Lower leg skin (tissue), 4 donors: ENCODE results near the gene HAUS3. TPM values are rescaled to one million over a fixed set of nuclear protein-coding genes. Genes with fewer than 3 reads are reported as not detected.

Experiments used
- DNase-seq, 2 donors: peaks; one replicate each; pipeline ENCODE4 v3.0.0-alpha.2; 2019; ENCODE audit warnings: low spot score in 2 of 2
- H3K4me3 ChIP-seq: fragments of 200-600 bp; sonication (generic); 2 replicates; pipeline ENCODE4 v1.5.1; 2017; ENCODE audit warnings: mild to moderate bottlenecking, low read depth; ENCODE audit not compliant: poor library complexity, severe bottlenecking
- POLR2A ChIP-seq, 2 donors: fragments of 450-650 bp; IDR thresholded peaks; one replicate each; pipeline ENCODE4 v1.6.1; 2016 to 2017; ENCODE audit warnings: antibody characterized with exemption in 2 of 2, mild to moderate bottlenecking in 1 of 2, moderate library complexity in 1 of 2
- WGBS, 2 donors: methylation state at CpG; one replicate each; pipeline ENCODE4 v1.1.5; 2018; 5-methylcytosine and 5-hydroxymethylcytosine counted together
- intact Hi-C: fragments of 100-400 bp; cut with DNase I; formaldehyde crosslinking; loops from one replicate; pipeline ENCODE4 v1.15.0; 2023; ENCODE audit warnings: low total_unique reads
- total RNA-seq, 4 donors: library from RNA; depleted of rRNA; stranded (reverse); fragments of >200 nt; gene quantifications; one replicate each; pipeline ENCODE4 v1.1.0, GENCODE V29; 2016
- TF ChIP-seq, protein P1 (sequence below), 3 donors: fragments of 450-650 bp; IDR thresholded peaks; one replicate each; pipeline ENCODE4 v1.5.1; 2016; ENCODE audit warnings: antibody characterized with exemption in 3 of 3, mild to moderate bottlenecking in 3 of 3, moderate library complexity in 2 of 3

Gene HAUS3
- total RNA-seq, 4 donors from 2014 or later = 6.8 to 15.3 (median 12.4) TPM

DNA sequence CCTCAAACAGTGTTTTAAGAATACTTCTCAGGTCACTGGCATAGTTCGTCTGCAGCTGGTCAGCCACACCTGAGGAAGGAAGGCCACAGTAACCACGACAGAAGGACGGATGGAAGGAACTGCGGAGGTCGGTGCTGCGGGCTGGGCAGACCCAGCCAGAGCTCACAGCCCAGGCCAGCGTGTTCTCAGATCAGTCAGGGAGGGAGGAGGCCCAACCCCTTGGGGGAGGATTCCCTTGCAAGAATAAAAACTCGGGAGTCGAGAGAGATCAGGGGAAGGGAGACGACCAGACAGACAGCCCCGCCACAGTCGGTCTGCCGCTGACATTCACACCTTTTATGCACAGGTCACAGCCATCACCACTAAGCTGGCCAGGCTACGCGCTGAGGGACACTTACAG lies 31.3 kb upstream of the HAUS3 start:
- intact Hi-C loops = no loop called here
- 83 to 90% methylated on average over 15 of the region's 15 CpGs for WGBS, 2 donors
- H3K4me3 ChIP-seq = no peak overlapping the region
- TF ChIP-seq, protein P1, sequence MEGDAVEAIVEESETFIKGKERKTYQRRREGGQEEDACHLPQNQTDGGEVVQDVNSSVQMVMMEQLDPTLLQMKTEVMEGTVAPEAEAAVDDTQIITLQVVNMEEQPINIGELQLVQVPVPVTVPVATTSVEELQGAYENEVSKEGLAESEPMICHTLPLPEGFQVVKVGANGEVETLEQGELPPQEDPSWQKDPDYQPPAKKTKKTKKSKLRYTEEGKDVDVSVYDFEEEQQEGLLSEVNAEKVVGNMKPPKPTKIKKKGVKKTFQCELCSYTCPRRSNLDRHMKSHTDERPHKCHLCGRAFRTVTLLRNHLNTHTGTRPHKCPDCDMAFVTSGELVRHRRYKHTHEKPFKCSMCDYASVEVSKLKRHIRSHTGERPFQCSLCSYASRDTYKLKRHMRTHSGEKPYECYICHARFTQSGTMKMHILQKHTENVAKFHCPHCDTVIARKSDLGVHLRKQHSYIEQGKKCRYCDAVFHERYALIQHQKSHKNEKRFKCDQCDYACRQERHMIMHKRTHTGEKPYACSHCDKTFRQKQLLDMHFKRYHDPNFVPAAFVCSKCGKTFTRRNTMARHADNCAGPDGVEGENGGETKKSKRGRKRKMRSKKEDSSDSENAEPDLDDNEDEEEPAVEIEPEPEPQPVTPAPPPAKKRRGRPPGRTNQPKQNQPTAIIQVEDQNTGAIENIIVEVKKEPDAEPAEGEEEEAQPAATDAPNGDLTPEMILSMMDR (IDR thresholded peaks at IDR 0.05) = no peak
- no peak for TF ChIP-seq POLR2A (IDR thresholded peaks at IDR 0.05)
- no peak for DNase-seq

DNA sequence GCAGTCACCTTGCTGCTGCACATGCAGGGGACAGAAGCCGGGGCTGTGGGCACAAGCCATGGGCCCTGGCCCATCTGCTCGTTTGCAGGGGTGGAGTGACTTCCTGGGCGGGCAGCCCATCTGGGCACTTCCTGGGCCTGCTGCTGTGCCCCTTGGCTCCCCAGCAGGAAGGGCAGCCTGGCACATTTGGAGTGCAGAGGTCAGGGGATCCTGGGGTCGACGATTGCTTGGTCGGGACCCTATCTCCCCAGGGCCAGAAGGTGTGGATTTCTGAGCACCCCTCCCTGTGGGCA lies 30.9 kb upstream of the HAUS3 start:
- 72 to 87% methylated on average over 6 of the region's 6 CpGs for WGBS, 2 donors
- intact Hi-C loops = no loop called here

DNA sequence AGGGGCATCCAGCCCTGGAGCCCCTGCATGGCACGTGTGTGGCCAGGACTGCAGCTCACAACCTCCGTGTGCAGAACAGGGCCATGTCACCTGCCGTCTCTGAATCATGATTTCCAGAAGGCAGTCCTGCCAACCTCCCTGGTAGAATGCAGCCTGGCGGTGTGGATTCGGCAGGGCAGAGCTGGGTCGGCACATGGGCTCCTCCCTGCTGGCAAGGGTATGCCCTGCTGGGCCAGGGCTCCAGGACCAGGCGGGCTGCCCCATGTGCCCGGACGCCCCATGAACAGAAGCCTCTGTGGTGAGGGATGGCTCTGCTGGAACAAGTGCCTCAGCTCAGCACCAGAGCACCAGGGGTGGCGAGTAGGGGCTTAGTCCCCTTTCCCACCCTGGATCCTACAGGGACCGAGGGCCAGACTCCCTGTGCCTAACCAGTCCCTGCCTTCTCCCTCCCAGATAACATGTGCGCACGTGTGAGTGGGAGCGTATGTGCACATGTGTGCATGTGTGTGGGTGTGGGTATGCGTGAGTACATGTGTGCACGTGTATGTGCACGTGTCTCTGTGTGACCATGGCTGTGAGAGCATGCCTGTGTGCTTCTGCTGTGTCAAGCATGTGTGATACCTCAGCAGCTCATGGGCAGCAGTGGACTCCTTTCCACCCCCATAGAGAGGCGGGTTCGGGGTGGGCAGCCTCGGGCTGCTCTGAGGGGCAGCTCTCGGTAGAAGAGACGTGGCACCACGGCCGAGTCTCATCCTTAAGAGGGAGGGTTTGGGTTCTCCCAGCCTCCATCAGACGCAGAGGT lies 30.3 kb upstream of the HAUS3 start:
- H3K4me3 ChIP-seq = no peak overlapping the region
- TF ChIP-seq POLR2A (IDR thresholded peaks at IDR 0.05) = no peak
- TF ChIP-seq, protein P1 (IDR thresholded peaks at IDR 0.05) = no peak
- intact Hi-C loops = no loop called here
- no peak for DNase-seq
- WGBS, 2 donors = 87 to 90% methylated on average over 16 to 22 of the region's 25 CpGs

More for the DNA sequence above, 30.9 kb upstream of the HAUS3 start:
- H3K4me3 ChIP-seq = no peak overlapping the region
- no peak for TF ChIP-seq POLR2A (IDR thresholded peaks at IDR 0.05)
- TF ChIP-seq, protein P1 (IDR thresholded peaks at IDR 0.05) = no peak
- DNase-seq = no peak

DNA sequence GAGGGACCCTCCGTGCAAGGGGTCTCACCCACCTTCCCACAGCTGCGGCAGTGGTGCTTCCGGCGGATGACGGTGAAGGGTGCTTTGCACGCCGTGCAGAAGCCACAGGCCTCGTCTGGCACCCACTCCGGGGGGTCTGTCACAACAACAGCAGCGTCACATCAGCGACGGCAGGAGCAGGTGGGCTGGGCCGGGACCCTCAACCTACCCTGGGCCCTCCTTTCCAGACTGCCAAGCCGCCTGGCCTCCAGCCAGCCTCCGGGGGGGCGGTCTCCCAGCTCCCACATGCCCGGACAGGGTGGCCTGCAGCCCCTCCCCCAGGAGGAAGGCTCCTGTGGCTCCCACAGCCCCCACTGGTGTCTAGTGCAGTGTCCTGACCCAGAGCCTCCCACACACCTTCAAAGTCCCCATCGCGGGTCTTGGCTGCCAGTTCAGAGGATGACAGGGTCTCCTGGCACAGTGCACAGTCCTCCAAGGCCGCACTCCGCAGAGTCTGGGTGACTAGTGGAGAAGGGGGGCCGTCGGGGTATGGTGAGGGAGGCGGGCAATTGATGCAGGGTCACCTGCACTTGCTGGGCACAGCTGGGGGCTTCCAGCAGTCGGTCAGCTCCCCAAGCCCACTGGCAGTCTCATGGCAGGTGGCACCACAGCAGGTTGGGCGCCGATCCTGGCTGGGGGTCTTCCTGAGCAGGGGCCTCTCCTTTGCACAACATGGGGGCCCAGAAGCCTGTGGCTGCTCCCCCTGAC lies 29.5 kb upstream of the HAUS3 start:
- intact Hi-C loops = no loop called here
- TF ChIP-seq, protein P1 (IDR thresholded peaks at IDR 0.05) = no peak
- TF ChIP-seq POLR2A (IDR thresholded peaks at IDR 0.05) = no peak
- no peak overlapping the region for H3K4me3 ChIP-seq
- no peak for DNase-seq
- WGBS, 2 donors = 89 to 93% methylated on average over 24 to 25 of the region's 27 CpGs

DNA sequence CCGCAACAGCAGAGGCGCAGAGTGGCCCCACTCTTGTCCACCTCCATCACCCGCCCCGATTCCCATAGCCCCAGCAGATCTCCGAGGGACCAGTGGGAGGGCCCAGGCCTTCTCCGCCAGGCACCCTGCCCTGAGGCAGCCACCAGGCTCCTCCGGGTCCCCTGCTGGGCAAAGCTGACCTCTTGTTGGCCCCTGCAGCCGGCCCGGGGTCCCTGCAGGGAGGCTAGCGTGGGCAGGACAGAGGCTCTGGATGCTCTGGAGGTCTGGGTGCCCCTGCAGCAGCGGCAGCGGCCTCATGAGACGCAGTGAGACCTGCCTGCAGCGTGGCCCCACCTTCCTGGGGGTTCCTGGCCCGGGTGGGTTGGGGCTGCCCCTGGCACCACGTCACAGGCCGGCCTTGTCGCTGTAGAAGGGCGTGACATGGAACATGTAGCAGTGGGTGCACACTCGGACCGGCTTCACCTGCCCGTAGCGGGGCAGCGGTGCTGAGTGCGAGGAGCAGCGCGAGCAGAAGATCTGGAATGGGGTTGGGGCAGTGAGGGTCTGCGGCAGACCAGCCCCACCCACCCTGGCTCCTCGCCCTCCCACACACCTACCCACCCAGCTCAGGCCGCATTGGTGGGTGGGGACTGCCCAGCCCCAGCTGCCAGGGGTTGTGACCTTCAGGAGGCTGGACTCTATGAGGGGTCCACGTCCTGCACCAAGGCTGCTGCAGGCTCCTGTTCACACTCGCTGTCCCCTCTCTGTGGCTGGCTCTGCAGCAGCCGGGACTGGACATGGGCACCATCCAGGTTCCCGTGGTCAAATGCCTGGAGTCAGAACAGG lies 28.6 kb upstream of the HAUS3 start:
- 90 to 95% methylated on average over 18 to 29 of the region's 34 CpGs for WGBS, 2 donors
- TF ChIP-seq, protein P1 (IDR thresholded peaks at IDR 0.05) = no peak
- no peak for TF ChIP-seq POLR2A (IDR thresholded peaks at IDR 0.05)
- no peak for DNase-seq
- intact Hi-C loops = no loop called here
- no peak overlapping the region for H3K4me3 ChIP-seq
